ENCODE measurements around the gene EIF2B1.

- TF ChIP-seq GTF2I (CRISPR knock-in tag; conservative IDR thresholded peaks at IDR 0.05) (no peak), FOXK1 (CRISPR knock-in tag; IDR thresholded peaks at IDR 0.05) (no peak), CTCF (IDR thresholded peaks at IDR 0.05) (no peak), NFYB (CRISPR knock-in tag; conservative IDR thresholded peaks at IDR 0.05; ENCODE audit: low read depth) (no peak), ZSCAN18 (CRISPR knock-in tag; IDR thresholded peaks at IDR 0.05) (no peak), CREB1 (CRISPR knock-in tag; IDR thresholded peaks at IDR 0.05) (no peak), E2F4 (CRISPR knock-in tag; IDR thresholded peaks at IDR 0.05; ENCODE audit: borderline replicate concordance, low read depth) (no peak), ZNF317 (CRISPR knock-in tag; IDR thresholded peaks at IDR 0.05; ENCODE audit: borderline replicate concordance, low read depth) (no peak), MAX (CRISPR knock-in tag; IDR thresholded peaks at IDR 0.05) (no peak), PRRX2 (CRISPR knock-in tag; IDR thresholded peaks at IDR 0.05) (no peak), ATF3 (CRISPR knock-in tag; conservative IDR thresholded peaks at IDR 0.05) (no peak), AFF4 (CRISPR knock-in tag; IDR thresholded peaks at IDR 0.05; ENCODE audit: borderline replicate concordance) (no peak), NR1H2 (CRISPR knock-in tag; IDR thresholded peaks at IDR 0.05) (no peak)
Observed at GRCh38 chr12:123599721-123600120, 33.8 kb downstream of the EIF2B1 start.

Measured in WTC11 (cell line).